GM23338 (cell line): ENCODE results near the gene WFS1.

Experiments
- EZH2 ChIP-seq: fragments of 200-600 bp; sonication (generic); IDR thresholded peaks from one replicate; pipeline ENCODE4 v1.8.0; 2017; ENCODE audit warnings: antibody characterized with exemption, mild to moderate bottlenecking, low read depth; ENCODE audit not compliant: unreplicated experiment
- EZH2phosphoT487 ChIP-seq: fragments of 200-600 bp; sonication (generic); IDR thresholded peaks from one replicate; pipeline ENCODE4 v1.8.1; 2018; ENCODE audit warnings: antibody characterized with exemption; ENCODE audit not compliant: unreplicated experiment
- POLR2AphosphoS5 ChIP-seq: IDR thresholded peaks from 2 replicates; pipeline ENCODE4 v1.6.1; 2016; ENCODE audit warnings: antibody characterized with exemption, low read depth
- ZNF114 ChIP-seq: fragments of 250-450 bp; sonication (Bioruptor Pico); IDR thresholded peaks from 2 replicates; pipeline ENCODE4 v1.5.0; 2020; ENCODE audit warnings: mild to moderate bottlenecking, moderate library complexity
- TF ChIP-seq, protein P1 (sequence below), 2 experiments: fragments of 200-600 bp in 1 of 2; sonication (generic) in 1 of 2; conservative IDR thresholded peaks; 2 replicates each; pipeline versions ENCODE4 v1.5.1 to v1.6.1; 2016 to 2017; ENCODE audit warnings: antibody characterized with exemption in 2 of 2, low read depth in 2 of 2, mild to moderate bottlenecking in 2 of 2, moderate library complexity in 1 of 2
- TF ChIP-seq, protein P2 (sequence below): IDR thresholded peaks from one replicate; pipeline ENCODE4 v1.6.1; 2018; ENCODE audit warnings: antibody characterized with exemption; ENCODE audit not compliant: unreplicated experiment

DNA sequence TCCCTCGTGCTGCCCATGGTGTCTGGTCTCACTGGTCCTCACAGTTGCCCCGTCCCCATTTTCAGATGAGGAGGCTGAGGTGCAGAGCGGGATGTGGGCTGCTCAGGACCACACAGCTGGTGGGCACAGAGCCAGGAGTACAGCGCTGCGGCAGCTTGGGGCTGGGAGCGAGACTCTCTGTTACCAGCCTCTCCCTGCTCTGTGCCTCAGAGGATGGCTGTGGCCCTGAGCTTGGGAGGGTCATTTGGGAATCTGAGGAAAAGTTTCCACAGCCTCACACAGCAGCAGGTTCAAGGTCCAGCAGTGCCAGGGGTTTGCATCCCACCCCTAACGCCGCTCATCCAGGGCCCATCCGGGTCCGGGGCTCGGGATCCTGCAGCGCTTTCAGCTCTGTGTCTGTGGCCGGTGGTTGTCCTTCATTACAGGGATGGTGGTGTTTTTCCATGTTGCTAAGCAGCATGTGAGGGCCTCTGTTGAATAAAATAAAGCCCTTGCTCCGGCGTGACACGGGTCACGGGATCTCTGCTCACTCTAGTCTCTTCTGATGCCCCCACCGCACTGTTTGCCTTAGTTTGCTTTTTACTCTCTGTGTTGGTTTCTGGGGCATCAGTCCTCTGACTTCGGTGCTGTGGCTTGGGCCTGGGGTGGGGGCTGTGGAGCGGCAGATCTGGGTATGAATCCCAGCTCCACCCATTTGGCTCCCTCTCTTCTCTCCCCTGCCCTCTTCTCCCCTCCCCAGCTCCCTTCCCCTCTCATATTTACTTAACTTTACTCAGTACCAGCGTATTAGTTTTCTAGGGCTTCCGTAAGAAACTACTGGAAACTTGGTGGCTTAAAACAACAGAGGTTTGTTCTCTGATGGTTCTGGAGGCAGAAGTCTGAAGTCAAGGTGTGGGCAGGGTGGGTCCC lies 6.5 kb downstream of the WFS1 start:
- TF ChIP-seq POLR2AphosphoS5: no peak
- TF ChIP-seq EZH2: no peak
- TF ChIP-seq, protein P1, sequence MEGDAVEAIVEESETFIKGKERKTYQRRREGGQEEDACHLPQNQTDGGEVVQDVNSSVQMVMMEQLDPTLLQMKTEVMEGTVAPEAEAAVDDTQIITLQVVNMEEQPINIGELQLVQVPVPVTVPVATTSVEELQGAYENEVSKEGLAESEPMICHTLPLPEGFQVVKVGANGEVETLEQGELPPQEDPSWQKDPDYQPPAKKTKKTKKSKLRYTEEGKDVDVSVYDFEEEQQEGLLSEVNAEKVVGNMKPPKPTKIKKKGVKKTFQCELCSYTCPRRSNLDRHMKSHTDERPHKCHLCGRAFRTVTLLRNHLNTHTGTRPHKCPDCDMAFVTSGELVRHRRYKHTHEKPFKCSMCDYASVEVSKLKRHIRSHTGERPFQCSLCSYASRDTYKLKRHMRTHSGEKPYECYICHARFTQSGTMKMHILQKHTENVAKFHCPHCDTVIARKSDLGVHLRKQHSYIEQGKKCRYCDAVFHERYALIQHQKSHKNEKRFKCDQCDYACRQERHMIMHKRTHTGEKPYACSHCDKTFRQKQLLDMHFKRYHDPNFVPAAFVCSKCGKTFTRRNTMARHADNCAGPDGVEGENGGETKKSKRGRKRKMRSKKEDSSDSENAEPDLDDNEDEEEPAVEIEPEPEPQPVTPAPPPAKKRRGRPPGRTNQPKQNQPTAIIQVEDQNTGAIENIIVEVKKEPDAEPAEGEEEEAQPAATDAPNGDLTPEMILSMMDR (conservative IDR thresholded peaks at IDR 0.05; ENCODE audit: low read depth in 2 of 2): no peak
- TF ChIP-seq, protein P2, sequence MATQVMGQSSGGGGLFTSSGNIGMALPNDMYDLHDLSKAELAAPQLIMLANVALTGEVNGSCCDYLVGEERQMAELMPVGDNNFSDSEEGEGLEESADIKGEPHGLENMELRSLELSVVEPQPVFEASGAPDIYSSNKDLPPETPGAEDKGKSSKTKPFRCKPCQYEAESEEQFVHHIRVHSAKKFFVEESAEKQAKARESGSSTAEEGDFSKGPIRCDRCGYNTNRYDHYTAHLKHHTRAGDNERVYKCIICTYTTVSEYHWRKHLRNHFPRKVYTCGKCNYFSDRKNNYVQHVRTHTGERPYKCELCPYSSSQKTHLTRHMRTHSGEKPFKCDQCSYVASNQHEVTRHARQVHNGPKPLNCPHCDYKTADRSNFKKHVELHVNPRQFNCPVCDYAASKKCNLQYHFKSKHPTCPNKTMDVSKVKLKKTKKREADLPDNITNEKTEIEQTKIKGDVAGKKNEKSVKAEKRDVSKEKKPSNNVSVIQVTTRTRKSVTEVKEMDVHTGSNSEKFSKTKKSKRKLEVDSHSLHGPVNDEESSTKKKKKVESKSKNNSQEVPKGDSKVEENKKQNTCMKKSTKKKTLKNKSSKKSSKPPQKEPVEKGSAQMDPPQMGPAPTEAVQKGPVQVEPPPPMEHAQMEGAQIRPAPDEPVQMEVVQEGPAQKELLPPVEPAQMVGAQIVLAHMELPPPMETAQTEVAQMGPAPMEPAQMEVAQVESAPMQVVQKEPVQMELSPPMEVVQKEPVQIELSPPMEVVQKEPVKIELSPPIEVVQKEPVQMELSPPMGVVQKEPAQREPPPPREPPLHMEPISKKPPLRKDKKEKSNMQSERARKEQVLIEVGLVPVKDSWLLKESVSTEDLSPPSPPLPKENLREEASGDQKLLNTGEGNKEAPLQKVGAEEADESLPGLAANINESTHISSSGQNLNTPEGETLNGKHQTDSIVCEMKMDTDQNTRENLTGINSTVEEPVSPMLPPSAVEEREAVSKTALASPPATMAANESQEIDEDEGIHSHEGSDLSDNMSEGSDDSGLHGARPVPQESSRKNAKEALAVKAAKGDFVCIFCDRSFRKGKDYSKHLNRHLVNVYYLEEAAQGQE: no peak
- TF ChIP-seq EZH2phosphoT487: no peak
- no peak for TF ChIP-seq ZNF114 (CRISPR knock-in tag)
